Tibial artery (tissue), 4 donors: ENCODE results near the gene COL16A1.

ENCODE experiments used
- DNase-seq, 2 donors: peaks; one replicate each; pipeline ENCODE4 v3.0.0-alpha.2; 2019
- H3K27ac ChIP-seq, 2 donors: fragments of 200-600 bp; sonication (generic) in 1 of 2; 1 replicate in 1 of 2; 2 replicates in 1 of 2; pipeline ENCODE4 v1.5.1; 2018 to 2019; ENCODE audit warnings: mild to moderate bottlenecking in 1 of 2
- H3K27me3 ChIP-seq, 2 donors: fragments of 200-600 bp; sonication (generic) in 1 of 2; one replicate each; pipeline versions ENCODE4 v1.5.1 to v1.6.0; 2016 to 2019
- H3K36me3 ChIP-seq, 3 donors: fragments of 200-600 bp; sonication (generic) in 2 of 3; one replicate each; pipeline ENCODE4 v1.5.1; 2016 to 2019; ENCODE audit warnings: mild to moderate bottlenecking in 2 of 3
- H3K4me1 ChIP-seq, 4 donors: fragments of 200-600 bp; sonication (generic) in 2 of 4; 1 replicate in 3 of 4; 2 replicates in 1 of 4; pipeline ENCODE4 v1.5.1; 2016 to 2019
- H3K4me3 ChIP-seq, 2 donors: fragments of 200-600 bp; sonication (generic) in 1 of 2; 1 replicate in 1 of 2; 2 replicates in 1 of 2; pipeline ENCODE4 v1.5.1; 2018 to 2019; ENCODE audit warnings: mild to moderate bottlenecking in 2 of 2
- H3K9me3 ChIP-seq, 3 donors: fragments of 200-600 bp; sonication (generic) in 1 of 3; one replicate each; pipeline ENCODE4 v1.5.1; 2016 to 2019
- CTCF ChIP-seq, 2 experiments: fragments of 200-600 bp in 1 of 2; fragments of 450-650 bp in 1 of 2; IDR thresholded peaks; one replicate each; pipeline ENCODE4 v1.5.1; 2017 to 2019; ENCODE audit warnings: antibody characterized with exemption in 2 of 2, mild to moderate bottlenecking in 1 of 2, moderate library complexity in 1 of 2
- intact Hi-C: fragments of 100-400 bp; cut with DNase I; formaldehyde crosslinking; loops from one replicate; pipeline ENCODE4 v1.15.0; 2023; ENCODE audit warnings: low total_unique reads

Gene COL16A1

GRCh38 chr1:31689854-31690253, 14.0 kb downstream of the COL16A1 start:
- H3K4me3 ChIP-seq, result no peak overlapping the region

GRCh38 chr1:31689379-31689778, 14.4 kb downstream of the COL16A1 start:
- Histone ChIP-seq H3K4me1 (no peaks in the 10 kb centered on the region), H3K27ac (no peak overlapping the region), H3K27me3 (no peaks in the 10 kb centered on the region), H3K36me3 (peaks cover 0 to 89% (median 45%) of the 10 kb centered on the region in 3 donors), H3K4me3 (no peak overlapping the region), H3K9me3 (no peaks in the 10 kb centered on the region)
- no peak for DNase-seq
- no peak for TF ChIP-seq CTCF (IDR thresholded peaks at IDR 0.05)
- intact Hi-C loops, result no loop called here

More at GRCh38 chr1:31689854-31690253, 14.0 kb downstream of the COL16A1 start:
- no peaks in the 10 kb centered on the region for H3K4me1 ChIP-seq
- no peak overlapping the region for H3K27ac ChIP-seq
- no peak for DNase-seq
- peaks cover 0 to 89% (median 44%) of the 10 kb centered on the region in 3 donors for H3K36me3 ChIP-seq
- intact Hi-C loops, result no loop called here
- H3K27me3 ChIP-seq, result no peaks in the 10 kb centered on the region
- no peaks in the 10 kb centered on the region for H3K9me3 ChIP-seq
- no peak for TF ChIP-seq CTCF (IDR thresholded peaks at IDR 0.05)

- Histone ChIP-seq H3K9me3 (no peaks in the 10 kb centered on the region), H3K27me3 (no peaks in the 10 kb centered on the region), H3K27ac (no peak overlapping the region), H3K4me3 (no peak overlapping the region), H3K36me3 (peaks cover 0 to 89% (median 53%) of the 10 kb centered on the region in 3 donors), H3K4me1 (no peaks in the 10 kb centered on the region)
- DNase-seq, result no peak
- TF ChIP-seq CTCF (IDR thresholded peaks at IDR 0.05), result no peak
- intact Hi-C loops, result no loop called here
Measured at GRCh38 chr1:31688233-31688918, 15.4 kb downstream of the COL16A1 start.

GRCh38 chr1:31687601-31688000, 16.2 kb downstream of the COL16A1 start:
- Histone ChIP-seq H3K4me1 (no peaks in the 10 kb centered on the region), H3K4me3 (no peak overlapping the region), H3K27ac (no peak overlapping the region), H3K36me3 (peaks cover 0 to 94% (median 58%) of the 10 kb centered on the region in 3 donors), H3K27me3 (no peaks in the 10 kb centered on the region), H3K9me3 (no peaks in the 10 kb centered on the region)
- DNase-seq, result no peak
- intact Hi-C loops, result no loop called here
- no peak for TF ChIP-seq CTCF (IDR thresholded peaks at IDR 0.05)

GRCh38 chr1:31685795-31686194, 18.0 kb downstream of the COL16A1 start:
- no peaks in the 10 kb centered on the region for H3K27me3 ChIP-seq
- no peak for TF ChIP-seq CTCF (IDR thresholded peaks at IDR 0.05)
- H3K4me1 ChIP-seq, result peaks cover 0 to 5% (median 1%) of the 10 kb centered on the region in 4 donors
- no peak for DNase-seq
- H3K36me3 ChIP-seq, result peaks cover 0 to 88% (median 56%) of the 10 kb centered on the region in 3 donors
- H3K9me3 ChIP-seq, result no peaks in the 10 kb centered on the region
- no peak overlapping the region for H3K27ac ChIP-seq
- intact Hi-C loops, result no loop called here
- H3K4me3 ChIP-seq, result no peak overlapping the region
